ENCODE results near the gene PTPRC. TPM values are rescaled to one million over a fixed set of nuclear protein-coding genes. Genes with fewer than 3 reads are reported as not detected.

Gene PTPRC
- total RNA-seq, 2 experiments from 2014 or later: 689 to 714 TPM

Other genes with a start within 250 kb of the PTPRC start
- gene ATP6V1G3, start 98.4 kb upstream of the PTPRC start, total RNA-seq: not detected